22Rv1 (cell line): ENCODE results near the gene ADAMTS15.

Experiments used
- ZFX ChIP-seq: fragments of 450-650 bp; IDR thresholded peaks from 2 replicates; pipeline ENCODE4 v1.6.1; 2017; ENCODE audit warnings: antibody characterized with exemption, borderline replicate concordance
- TF ChIP-seq, protein P1 (sequence below): fragments of 450-650 bp; IDR thresholded peaks from 2 replicates; pipeline ENCODE4 v1.5.1; 2017; ENCODE audit warnings: mild to moderate bottlenecking

DNA sequence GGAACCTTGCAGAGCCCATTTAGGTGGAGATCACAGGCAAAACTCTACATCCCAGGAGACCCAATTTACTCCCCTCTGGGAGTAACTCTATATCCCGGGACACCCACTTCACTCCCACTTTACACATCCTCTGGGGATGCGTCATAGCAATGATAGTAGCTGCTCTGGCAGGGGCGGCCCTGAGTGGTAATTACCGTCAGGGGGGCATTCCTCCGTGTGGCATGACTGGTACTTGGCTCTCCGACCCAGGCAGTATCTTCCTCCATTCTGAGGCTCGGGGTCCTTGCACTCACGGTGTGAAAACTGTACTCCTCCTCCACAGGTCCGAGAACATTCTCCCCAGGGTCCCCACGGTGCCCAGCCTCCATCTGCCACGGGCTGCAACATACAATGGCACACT is 37.2 kb upstream of the ADAMTS15 start:
- TF ChIP-seq, protein P1, sequence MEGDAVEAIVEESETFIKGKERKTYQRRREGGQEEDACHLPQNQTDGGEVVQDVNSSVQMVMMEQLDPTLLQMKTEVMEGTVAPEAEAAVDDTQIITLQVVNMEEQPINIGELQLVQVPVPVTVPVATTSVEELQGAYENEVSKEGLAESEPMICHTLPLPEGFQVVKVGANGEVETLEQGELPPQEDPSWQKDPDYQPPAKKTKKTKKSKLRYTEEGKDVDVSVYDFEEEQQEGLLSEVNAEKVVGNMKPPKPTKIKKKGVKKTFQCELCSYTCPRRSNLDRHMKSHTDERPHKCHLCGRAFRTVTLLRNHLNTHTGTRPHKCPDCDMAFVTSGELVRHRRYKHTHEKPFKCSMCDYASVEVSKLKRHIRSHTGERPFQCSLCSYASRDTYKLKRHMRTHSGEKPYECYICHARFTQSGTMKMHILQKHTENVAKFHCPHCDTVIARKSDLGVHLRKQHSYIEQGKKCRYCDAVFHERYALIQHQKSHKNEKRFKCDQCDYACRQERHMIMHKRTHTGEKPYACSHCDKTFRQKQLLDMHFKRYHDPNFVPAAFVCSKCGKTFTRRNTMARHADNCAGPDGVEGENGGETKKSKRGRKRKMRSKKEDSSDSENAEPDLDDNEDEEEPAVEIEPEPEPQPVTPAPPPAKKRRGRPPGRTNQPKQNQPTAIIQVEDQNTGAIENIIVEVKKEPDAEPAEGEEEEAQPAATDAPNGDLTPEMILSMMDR: no peak
- no peak for TF ChIP-seq ZFX
